ENCODE results near the gene RIPOR2. TPM values are rescaled to one million over a fixed set of nuclear protein-coding genes. Genes with fewer than 3 reads are reported as not detected.

RIPOR2 gene
- total RNA-seq, 1 donor from 2014 or later: 19.4 TPM

Other genes with a start within 250 kb of the RIPOR2 start
- gene C6orf62, start 216.8 kb downstream of the RIPOR2 start, total RNA-seq: 45.2 TPM
- 13.5 TPM for gene GMNN, start 161.0 kb downstream of the RIPOR2 start, total RNA-seq
- not detected for gene ARMH2, start 137.0 kb downstream of the RIPOR2 start, total RNA-seq